GM12878 (cell line): ENCODE results near the gene ANO9. TPM values are rescaled to one million over a fixed set of nuclear protein-coding genes. Genes with fewer than 3 reads are reported as not detected.
A peak's percentile ranks its signal among the peaks of the same experiment; 100 is the strongest.

ENCODE experiments used
- ASH2L ChIP-seq: fragments of 300-600, 200-600 bp; sonication (generic); IDR thresholded peaks from 2 replicates; pipeline ENCODE4 v1.6.1; 2017; ENCODE audit warnings: low read depth, mild to moderate bottlenecking, borderline replicate concordance
- ATF3 ChIP-seq: IDR thresholded peaks from 2 replicates; pipeline ENCODE4 v1.6.1; 2011; ENCODE audit warnings: low read depth, mild to moderate bottlenecking, low read length, moderate library complexity, borderline replicate concordance; ENCODE audit errors: extremely low read depth
- ATF7 ChIP-seq: fragments of 450-650 bp; IDR thresholded peaks from 2 replicates; pipeline ENCODE4 v1.6.1; 2016; ENCODE audit warnings: low read depth, mild to moderate bottlenecking
- E4F1 ChIP-seq: fragments of 450-650 bp; IDR thresholded peaks from 2 replicates; pipeline ENCODE4 v1.6.1; 2018; ENCODE audit warnings: borderline replicate concordance, mild to moderate bottlenecking; ENCODE audit not compliant: partially characterized antibody
- ESRRA ChIP-seq: IDR thresholded peaks from 2 replicates; pipeline ENCODE4 v1.6.1; 2012; ENCODE audit warnings: mild to moderate bottlenecking, low read length, improper control_type of control experiment
- EZH2 ChIP-seq: IDR thresholded peaks from 2 replicates; pipeline ENCODE4 v1.6.1; 2012; ENCODE audit warnings: low read depth, mild to moderate bottlenecking, control low read depth, inconsistent platforms, low read length, borderline replicate concordance; ENCODE audit not compliant: control insufficient read depth
- FOS ChIP-seq: IDR thresholded peaks from 3 replicates; pipeline ENCODE4 v1.6.1; 2011; ENCODE audit warnings: borderline replicate concordance; ENCODE audit not compliant: insufficient read length; ENCODE audit errors: extremely low read depth
- KDM1A ChIP-seq: fragments of 200-600 bp; sonication (generic); IDR thresholded peaks from 2 replicates; pipeline ENCODE4 v1.6.1; 2016; ENCODE audit warnings: borderline replicate concordance
- MEF2B ChIP-seq: fragments of 450-650 bp; IDR thresholded peaks from 2 replicates; pipeline ENCODE4 v1.6.1; 2018; ENCODE audit warnings: mild to moderate bottlenecking, moderate library complexity; ENCODE audit not compliant: partially characterized antibody, poor library complexity, severe bottlenecking
- MTA2 ChIP-seq: fragments of 450-650 bp; IDR thresholded peaks from 2 replicates; pipeline ENCODE4 v1.6.1; 2016; ENCODE audit warnings: low read depth, mild to moderate bottlenecking, moderate library complexity
- MYC ChIP-seq: IDR thresholded peaks from 2 replicates; pipeline ENCODE4 v1.6.1; 2011; ENCODE audit warnings: mild to moderate bottlenecking, low read length, moderate library complexity, inconsistent platforms; ENCODE audit not compliant: insufficient read depth, insufficient replicate concordance, insufficient read length, severe bottlenecking
- NFYA ChIP-seq: IDR thresholded peaks from 2 replicates; pipeline ENCODE4 v1.6.1; 2011; ENCODE audit warnings: low read depth, mild to moderate bottlenecking, low read length, improper control_type of control experiment, borderline replicate concordance
- NR2F1 ChIP-seq: fragments of 450-650 bp; conservative IDR thresholded peaks from 2 replicates; pipeline ENCODE4 v1.6.1; 2017; ENCODE audit warnings: mild to moderate bottlenecking
- PML ChIP-seq: IDR thresholded peaks from 2 replicates; pipeline ENCODE4 v1.6.1; 2012; ENCODE audit warnings: low read length, inconsistent platforms
- SIN3A ChIP-seq: IDR thresholded peaks from 2 replicates; pipeline ENCODE4 v1.6.1; 2012; ENCODE audit warnings: low read depth, low read length, improper control_type of control experiment
- SKIL ChIP-seq: fragments of 450-650 bp; IDR thresholded peaks from 2 replicates; pipeline ENCODE4 v1.6.1; 2017; ENCODE audit warnings: mild to moderate bottlenecking, low read depth, inconsistent platforms; ENCODE audit not compliant: poor library complexity, severe bottlenecking
- TBL1XR1 ChIP-seq: IDR thresholded peaks from 2 replicates; pipeline ENCODE4 v1.6.1; 2012; ENCODE audit warnings: low read depth, low read length, improper control_type of control experiment
- TCF12 ChIP-seq: IDR thresholded peaks from 2 replicates; pipeline ENCODE4 v1.6.1; 2011; ENCODE audit warnings: low read depth, mild to moderate bottlenecking, low read length
- YBX1 ChIP-seq: fragments of 450-650 bp; IDR thresholded peaks from 2 replicates; pipeline ENCODE4 v1.6.1; 2016; ENCODE audit warnings: antibody characterized with exemption
- YY1 ChIP-seq: IDR thresholded peaks from 2 replicates; pipeline ENCODE4 v1.6.1; 2011; ENCODE audit warnings: low read depth, mild to moderate bottlenecking, low read length
- ZBTB11 ChIP-seq: fragments of 450-650 bp; formaldehyde crosslinking; IDR thresholded peaks from 2 replicates; pipeline ENCODE4 v1.5.0; 2022; ENCODE audit warnings: mild to moderate bottlenecking, missing genetic modification characterization
- polyA plus RNA-seq, 11 experiments: library from polyadenylated mRNA; depleted of rRNA in 4 of 11; unstranded in 6 of 11; stranded (reverse) in 5 of 11; fragments of >200 nt; fragmentation: Nextera tagmentation in 4 of 11; fragmentation: Illumina TruSeq in 1 of 11; extraction: Ambion mirVana in 4 of 11; extraction: Trizol in 1 of 11; gene quantifications; 1 replicate in 1 of 11; 2 replicates in 10 of 11; pipeline versions ENCODE4 v1.2.1 to v1.2.3, GENCODE V29; 2011 to 2016; ENCODE audit warnings: inconsistent platforms in 2 of 11, missing spikeins in 2 of 11, low read depth in 1 of 11
- total RNA-seq, 4 experiments: library from RNA; depleted of rRNA in 3 of 4; stranded (reverse); fragments of >200 nt in 3 of 4; fragmentation: Illumina TruSeq in 1 of 4; extraction: Trizol in 1 of 4; gene quantifications; 2 replicates each; pipeline versions ENCODE4 v1.2.1 to v1.2.3, GENCODE V29; 2013 to 2021

The ANO9 gene
- total and polyA plus RNA-seq, 10 of the 15 experiments (the other 5 are each of a cell fraction or from before 2014, with no cell fraction given), result 0.21 to 42.3 (median 12.0) TPM

- TF ChIP-seq YY1, result peak; percentile 57
- no peak for TF ChIP-seq TBL1XR1
- TF ChIP-seq MTA2, result no peak
- TF ChIP-seq ESRRA, result no peak; the same call in 1 of the 2 replicates
- TF ChIP-seq FOS, result no peak
- TF ChIP-seq NFYA, result no peak
- no peak for TF ChIP-seq TCF12
- TF ChIP-seq SKIL, result no peak
- TF ChIP-seq KDM1A, result no peak
- no peak for TF ChIP-seq EZH2
- TF ChIP-seq SIN3A, result peak; percentile 83; the same call in 1 of the 2 replicates
- TF ChIP-seq NR2F1, result peak; percentile 90
- TF ChIP-seq YBX1, result no peak
- no peak for TF ChIP-seq ZBTB11 (CRISPR knock-in tag)
- TF ChIP-seq E4F1, result no peak
- TF ChIP-seq ATF3, result no peak; the same call in 1 of the 2 replicates
- TF ChIP-seq MYC, result peak; percentile 44
- TF ChIP-seq PML, result no peak
- TF ChIP-seq ATF7, result peak; percentile 46; the same call in 1 of the 2 replicates
- no peak for TF ChIP-seq MEF2B
- no peak for TF ChIP-seq ASH2L
Measured at GRCh38 chr11:447923-448731, 6.3 kb upstream of the ANO9 start (continued).
